Measurements from ENCODE around the gene TARDBP. TPM values are rescaled to one million over a fixed set of nuclear protein-coding genes. Genes with fewer than 3 reads are reported as not detected.
A peak's percentile ranks its signal among the peaks of the same experiment; 100 is the strongest.

Gene TARDBP
- total and polyA plus RNA-seq, 9 of the 15 experiments (the other 6 are each of a cell fraction or from before 2014, with no cell fraction given) = 122 to 515 (median 243) TPM

DNA sequence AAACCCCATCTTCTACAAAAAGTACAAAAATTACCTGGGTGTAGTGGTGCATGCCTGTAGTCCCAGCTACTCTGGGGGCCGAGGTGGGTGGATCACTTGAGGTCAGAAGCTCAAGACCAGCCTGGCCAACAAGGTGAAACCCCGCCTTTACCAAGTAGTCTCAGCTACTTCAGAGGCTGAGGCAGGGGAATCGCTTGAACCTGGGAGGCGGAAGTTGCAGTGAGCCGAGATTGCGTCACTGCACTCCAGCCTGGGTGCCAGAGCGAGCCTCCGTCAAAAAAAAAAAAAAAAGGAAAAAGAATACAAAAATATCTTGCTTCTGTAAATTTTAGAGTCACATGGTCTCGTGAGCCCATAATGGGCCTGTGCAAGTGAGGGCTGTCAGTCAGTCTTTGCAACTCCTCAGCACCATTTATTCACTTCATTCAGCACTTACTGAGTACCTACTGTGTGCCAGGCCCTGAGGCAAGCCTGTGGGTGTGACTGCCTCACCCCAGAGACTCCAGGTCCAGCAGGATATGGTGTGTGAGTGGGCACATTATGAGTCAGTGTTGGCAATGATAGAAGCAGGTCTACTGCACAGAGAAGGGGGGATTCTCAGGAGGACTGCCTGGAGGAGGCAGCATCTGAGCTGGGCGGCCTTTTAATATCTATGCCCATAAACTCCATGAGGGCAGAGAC lies 46.8 kb upstream of the TARDBP start (continued):
- TF ChIP-seq CEBPB (tag; IDR thresholded peaks at IDR 0.05) (peak; percentile 96), TOE1 (IDR thresholded peaks at IDR 0.05; ENCODE audit: borderline replicate concordance) (no peak), TOE1 (CRISPR knock-in tag; IDR thresholded peaks at IDR 0.05; ENCODE audit: borderline replicate concordance, low read depth) (no peak), KLF1 (tag; IDR thresholded peaks at IDR 0.05) (no peak), ZKSCAN8 (CRISPR knock-in tag; IDR thresholded peaks at IDR 0.05) (peak; percentile 86), ZBTB7A (IDR thresholded peaks at IDR 0.05; ENCODE audit: borderline replicate concordance, control insufficient read depth, low read depth, low read length) (no peak), ZBTB1 (CRISPR knock-in tag; IDR thresholded peaks at IDR 0.05; ENCODE audit: borderline replicate concordance, low read depth) (no peak), ZNF239 (CRISPR knock-in tag; IDR thresholded peaks at IDR 0.05) (no peak), SMAD4 (CRISPR knock-in tag; conservative IDR thresholded peaks at IDR 0.05) (no peak), EHMT2 (IDR thresholded peaks at IDR 0.05) (no peak)
- TF ChIP-seq, protein P1, sequence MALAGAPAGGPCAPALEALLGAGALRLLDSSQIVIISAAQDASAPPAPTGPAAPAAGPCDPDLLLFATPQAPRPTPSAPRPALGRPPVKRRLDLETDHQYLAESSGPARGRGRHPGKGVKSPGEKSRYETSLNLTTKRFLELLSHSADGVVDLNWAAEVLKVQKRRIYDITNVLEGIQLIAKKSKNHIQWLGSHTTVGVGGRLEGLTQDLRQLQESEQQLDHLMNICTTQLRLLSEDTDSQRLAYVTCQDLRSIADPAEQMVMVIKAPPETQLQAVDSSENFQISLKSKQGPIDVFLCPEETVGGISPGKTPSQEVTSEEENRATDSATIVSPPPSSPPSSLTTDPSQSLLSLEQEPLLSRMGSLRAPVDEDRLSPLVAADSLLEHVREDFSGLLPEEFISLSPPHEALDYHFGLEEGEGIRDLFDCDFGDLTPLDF (CRISPR knock-in tag; IDR thresholded peaks at IDR 0.05) = no peak
- TF ChIP-seq, protein P2, sequence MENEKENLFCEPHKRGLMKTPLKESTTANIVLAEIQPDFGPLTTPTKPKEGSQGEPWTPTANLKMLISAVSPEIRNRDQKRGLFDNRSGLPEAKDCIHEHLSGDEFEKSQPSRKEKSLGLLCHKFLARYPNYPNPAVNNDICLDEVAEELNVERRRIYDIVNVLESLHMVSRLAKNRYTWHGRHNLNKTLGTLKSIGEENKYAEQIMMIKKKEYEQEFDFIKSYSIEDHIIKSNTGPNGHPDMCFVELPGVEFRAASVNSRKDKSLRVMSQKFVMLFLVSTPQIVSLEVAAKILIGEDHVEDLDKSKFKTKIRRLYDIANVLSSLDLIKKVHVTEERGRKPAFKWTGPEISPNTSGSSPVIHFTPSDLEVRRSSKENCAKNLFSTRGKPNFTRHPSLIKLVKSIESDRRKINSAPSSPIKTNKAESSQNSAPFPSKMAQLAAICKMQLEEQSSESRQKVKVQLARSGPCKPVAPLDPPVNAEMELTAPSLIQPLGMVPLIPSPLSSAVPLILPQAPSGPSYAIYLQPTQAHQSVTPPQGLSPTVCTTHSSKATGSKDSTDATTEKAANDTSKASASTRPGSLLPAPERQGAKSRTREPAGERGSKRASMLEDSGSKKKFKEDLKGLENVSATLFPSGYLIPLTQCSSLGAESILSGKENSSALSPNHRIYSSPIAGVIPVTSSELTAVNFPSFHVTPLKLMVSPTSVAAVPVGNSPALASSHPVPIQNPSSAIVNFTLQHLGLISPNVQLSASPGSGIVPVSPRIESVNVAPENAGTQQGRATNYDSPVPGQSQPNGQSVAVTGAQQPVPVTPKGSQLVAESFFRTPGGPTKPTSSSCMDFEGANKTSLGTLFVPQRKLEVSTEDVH (IDR thresholded peaks at IDR 0.05; ENCODE audit: low read depth, partially characterized antibody) = no peak

All from K562 (cell line).